Cardiac fibroblast (primary cell): ENCODE data around the gene ZNF232.
"Not testable (repeated sequence)": the region's sequence is repeated elsewhere in the genome, so short reads cannot be mapped to it uniquely, and the experiment has no call there.

Experiments
- DNase-seq, 2 donors: peaks; one replicate each; pipeline versions ENCODE4 v3.0.0 to v3.0.0-alpha.2; 2010; ENCODE audit warnings: low read depth in 2 of 2
- H3K4me3 ChIP-seq, 2 donors: replicated peaks in 1 of 2; 1 replicate in 1 of 2; 2 replicates in 1 of 2; pipeline ENCODE4 v1.5.1; 2011; ENCODE audit warnings: low read depth in 2 of 2, low read length in 2 of 2, mild to moderate bottlenecking in 2 of 2, moderate library complexity in 1 of 2
- CTCF ChIP-seq: IDR thresholded peaks from one replicate; pipeline ENCODE4 v1.5.1; 2011; ENCODE audit warnings: low read depth, mild to moderate bottlenecking, low read length, inconsistent platforms

ZNF232 gene

DNA sequence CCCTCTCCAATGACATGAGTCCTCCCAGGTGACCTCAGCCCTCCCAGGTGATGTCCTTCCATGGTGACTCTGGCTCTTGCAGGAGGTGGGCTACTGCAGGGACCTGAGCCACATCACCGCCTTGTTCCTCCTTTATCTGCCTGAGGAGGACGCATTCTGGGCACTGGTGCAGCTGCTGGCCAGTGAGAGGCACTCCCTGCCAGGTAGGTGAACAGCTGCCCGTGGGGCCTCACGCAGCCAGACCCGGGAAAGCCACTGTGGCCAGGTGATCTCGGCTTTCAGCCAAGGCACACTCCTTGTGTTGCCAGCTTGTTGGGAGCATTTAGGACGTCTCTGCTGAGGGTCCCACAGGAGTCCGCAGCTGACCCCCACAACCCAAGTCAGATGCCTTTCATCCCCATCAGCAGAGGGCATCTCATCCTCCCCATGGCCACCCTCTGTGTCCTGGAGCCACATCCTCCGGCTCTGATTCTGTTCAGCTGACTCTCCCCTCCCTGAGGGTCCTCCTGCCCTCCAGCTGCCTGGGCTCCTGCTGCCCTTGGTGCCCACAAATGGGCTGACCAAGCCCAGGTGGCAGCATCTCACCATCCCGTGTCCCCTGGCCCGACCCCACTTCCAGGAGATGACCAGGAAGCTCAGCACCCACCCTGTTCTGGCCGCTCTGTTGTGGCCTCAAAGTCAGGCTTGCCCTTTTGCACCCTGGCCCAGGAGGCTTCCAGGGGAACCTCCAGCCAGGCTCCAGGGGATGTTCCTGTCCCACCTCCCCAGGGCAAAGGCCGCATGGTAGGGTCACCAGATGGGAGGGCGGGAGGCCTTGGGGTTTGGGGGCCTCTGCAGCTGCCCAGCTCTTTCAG lies 24.3 kb upstream of the ZNF232 start:
- DNase-seq: no peak
- TF ChIP-seq CTCF: no peak
- H3K4me3 ChIP-seq: no peak overlapping the region

DNA sequence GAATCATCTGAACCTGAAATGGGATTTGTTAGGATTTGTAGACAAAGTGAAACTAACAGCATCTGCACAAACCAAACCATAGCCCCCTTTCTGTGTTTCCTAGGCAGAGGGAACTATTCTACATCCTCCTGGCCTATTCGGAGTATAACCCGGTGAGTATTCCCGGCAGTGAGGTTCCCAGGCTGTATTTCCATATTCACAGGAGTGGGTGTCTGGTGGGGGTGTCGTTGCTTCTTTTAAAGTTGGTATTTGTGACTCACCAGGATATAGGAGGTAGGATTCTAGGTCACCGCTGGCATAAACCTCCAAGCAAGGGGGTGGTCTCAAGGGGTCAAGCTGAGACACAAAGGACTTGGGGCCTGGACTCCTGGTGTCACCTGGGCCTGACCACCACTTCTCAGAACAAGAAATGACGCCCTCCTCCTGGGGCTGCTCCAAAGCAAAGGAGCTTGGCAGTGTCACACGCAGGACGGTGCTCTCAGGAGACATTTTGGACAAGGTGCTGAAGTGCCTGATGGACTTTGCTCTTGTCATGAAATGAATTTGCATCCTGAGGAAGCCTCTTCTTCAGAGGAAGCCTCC lies 23.5 kb upstream of the ZNF232 start:
- not testable (repeated sequence) for DNase-seq, H3K4me3 ChIP-seq

DNA sequence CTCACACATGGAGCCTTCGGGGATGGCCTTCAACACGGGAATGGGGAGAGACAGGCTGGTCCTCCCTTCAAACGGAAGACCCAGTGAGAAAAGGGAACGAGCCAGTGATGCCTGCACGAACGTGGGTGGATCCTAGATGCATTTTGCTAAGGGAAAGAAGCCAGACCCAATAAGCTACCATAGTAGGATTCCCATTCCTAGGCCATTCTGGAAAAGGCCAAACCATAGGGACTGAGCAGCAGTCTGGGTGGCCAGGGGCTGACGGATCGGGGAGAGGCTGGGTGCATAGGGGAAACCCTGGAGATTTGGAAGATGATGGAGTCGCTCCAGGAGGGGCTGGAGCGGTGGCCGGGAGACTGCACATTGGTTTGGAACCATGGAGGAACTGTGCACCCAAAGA lies 22.9 kb upstream of the ZNF232 start:
- H3K4me3 ChIP-seq, DNase-seq: not testable (repeated sequence)

DNA sequence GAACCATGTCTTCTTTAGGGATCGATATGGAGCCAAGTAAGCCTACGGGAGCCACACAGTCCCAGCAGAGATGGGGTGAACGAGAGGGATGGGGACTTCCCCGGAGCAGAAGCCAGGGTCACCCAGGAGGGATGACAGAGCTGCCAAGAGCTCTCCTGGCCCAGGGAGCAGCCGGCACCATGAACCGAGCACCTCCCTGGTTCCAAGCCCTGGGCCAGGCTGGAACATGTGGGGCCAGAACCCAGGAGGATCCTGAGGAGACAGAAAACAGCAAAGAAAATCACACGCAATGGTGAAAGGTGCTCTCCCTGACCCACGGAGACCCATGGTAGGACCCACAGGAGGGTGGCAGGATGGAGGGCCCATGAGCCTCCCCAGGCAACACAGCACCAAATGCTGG lies 22.3 kb upstream of the ZNF232 start:
- not testable (repeated sequence) for DNase-seq, H3K4me3 ChIP-seq

DNA sequence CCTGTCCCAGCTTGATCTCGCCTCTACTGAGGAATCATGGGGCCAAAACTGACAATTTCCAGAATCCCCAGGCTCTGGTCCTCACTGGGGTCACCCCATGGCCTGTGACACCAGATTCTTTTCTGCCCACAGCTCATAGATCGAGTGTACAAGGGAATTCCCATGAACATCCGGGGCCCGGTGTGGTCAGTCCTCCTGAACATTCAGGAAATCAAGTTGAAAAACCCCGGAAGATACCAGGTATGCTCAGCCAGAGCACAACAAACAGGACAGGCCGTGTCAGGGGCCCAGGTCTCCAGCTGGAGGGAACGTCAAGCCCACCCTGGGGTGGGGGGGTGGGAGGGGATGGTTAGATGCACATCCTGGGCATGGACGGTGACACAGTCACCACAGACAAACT lies 21.6 kb upstream of the ZNF232 start:
- no peak for DNase-seq
- no peak overlapping the region for H3K4me3 ChIP-seq
- no peak for TF ChIP-seq CTCF

DNA sequence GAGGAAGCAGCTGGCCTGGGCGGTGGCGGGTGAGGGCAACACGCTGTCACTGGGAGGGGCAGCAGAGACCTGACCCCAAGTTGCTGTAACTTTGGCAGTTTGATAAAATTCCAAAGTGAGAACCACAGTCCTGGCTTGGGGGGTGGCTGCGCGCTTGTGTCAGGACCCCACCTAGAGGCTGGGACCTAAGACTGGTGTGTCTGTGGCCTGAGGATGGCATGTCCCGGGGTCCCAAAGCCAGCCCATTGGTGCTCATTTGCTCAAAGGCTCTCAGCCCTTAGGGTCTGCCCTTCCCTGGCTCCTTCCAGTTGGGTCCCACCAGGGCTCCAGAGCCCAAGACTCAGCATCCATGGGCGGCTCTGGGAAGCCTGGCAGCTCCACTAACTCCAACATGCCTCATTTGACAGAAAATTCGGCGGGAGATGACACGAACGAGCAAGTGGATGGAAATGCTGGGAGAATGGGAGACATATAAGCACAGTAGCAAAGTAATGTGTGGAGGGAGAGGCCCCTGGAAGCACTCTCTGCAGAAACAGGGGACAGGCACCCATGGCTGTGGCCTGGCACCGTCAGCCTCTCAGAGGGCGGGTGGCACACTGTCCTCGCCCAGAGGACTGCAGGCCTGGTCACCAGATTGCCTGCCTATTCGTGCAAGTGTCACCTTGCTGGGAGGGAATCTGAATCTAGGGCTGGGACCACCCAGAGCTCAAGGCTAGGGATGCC lies 21.0 kb upstream of the ZNF232 start:
- DNase-seq, H3K4me3 ChIP-seq: not testable (repeated sequence)

GRCh38 chr17:5131799-5132502 lies 20.3 kb upstream of the ZNF232 start:
- not testable (repeated sequence) for H3K4me3 ChIP-seq

GRCh38 chr17:5131146-5131715 lies 19.6 kb upstream of the ZNF232 start:
- DNase-seq: no peak
- TF ChIP-seq CTCF: no peak
- no peak overlapping the region for H3K4me3 ChIP-seq

More at GRCh38 chr17:5131799-5132502, 20.3 kb upstream of the ZNF232 start:
- not testable (repeated sequence) for DNase-seq

GRCh38 chr17:5130687-5131086 lies 19.0 kb upstream of the ZNF232 start:
- not testable (repeated sequence) for DNase-seq, H3K4me3 ChIP-seq

- not testable (repeated sequence) for DNase-seq, H3K4me3 ChIP-seq
Measured at GRCh38 chr17:5130261-5130660, 18.6 kb upstream of the ZNF232 start.

DNA sequence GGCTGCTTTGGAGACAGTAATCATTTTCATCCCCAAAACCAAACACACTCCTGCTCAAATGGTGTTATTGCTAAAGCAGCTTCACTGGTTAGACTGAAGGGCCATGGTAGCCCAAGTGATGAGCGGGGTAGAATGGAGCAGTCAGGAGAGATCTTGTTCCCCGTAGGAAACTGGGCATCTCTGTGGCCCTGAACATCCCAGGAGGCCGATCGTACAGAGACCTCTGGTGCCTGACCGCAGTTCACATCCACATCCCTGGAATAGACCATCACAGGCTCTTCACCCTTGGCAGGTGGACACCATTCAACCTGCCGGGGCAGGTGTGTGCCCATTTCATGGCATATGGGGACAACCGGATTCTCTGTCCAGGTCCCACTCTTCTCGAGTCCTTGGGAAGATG lies 18.1 kb upstream of the ZNF232 start:
- H3K4me3 ChIP-seq, DNase-seq: not testable (repeated sequence)
